DND-41 (cell line): Measurements from ENCODE around the gene MACO1.

Source experiments
- ATAC-seq: fragments of 200-7000 bp; cut with Tn5 transposase; 3 replicates; pipeline ENCODE4 v1.9.1; 2021; ENCODE audit warnings: low read depth; ENCODE audit not compliant: insufficient read depth
- DNase-seq: peaks from one replicate; pipeline ENCODE4 v3.0.0-alpha.2; 2020
- H2AFZ ChIP-seq: 2 replicates; pipeline ENCODE4 v1.6.0; 2012; ENCODE audit warnings: low read depth, low read length
- H3K27ac ChIP-seq: 2 replicates; pipeline ENCODE4 v1.5.1; 2012; ENCODE audit warnings: low read length, inconsistent platforms
- H3K27me3 ChIP-seq: fragments of 200-600 bp; sonication (generic); 2 replicates; pipeline ENCODE4 v1.6.0; 2012; ENCODE audit warnings: low read length, mild to moderate bottlenecking, inconsistent platforms; ENCODE audit not compliant: insufficient read depth, poor library complexity
- H3K36me3 ChIP-seq: 2 replicates; pipeline ENCODE4 v1.5.1; 2012; ENCODE audit warnings: low read length, inconsistent platforms; ENCODE audit not compliant: insufficient read depth
- H3K4me1 ChIP-seq: 2 replicates; pipeline ENCODE4 v1.5.1; 2012; ENCODE audit warnings: mild to moderate bottlenecking, low read length; ENCODE audit not compliant: insufficient read depth
- H3K4me2 ChIP-seq: 2 replicates; pipeline ENCODE4 v1.6.0; 2012; ENCODE audit warnings: mild to moderate bottlenecking, moderate library complexity, low read length, inconsistent platforms; ENCODE audit not compliant: insufficient read depth
- H3K4me3 ChIP-seq, 2 experiments: fragments of 200-600 bp in 1 of 2; shearing (Covaris generic) in 1 of 2; 2 replicates each; pipeline ENCODE4 v1.5.1; 2012 to 2016; ENCODE audit warnings: inconsistent platforms in 2 of 2, low read length in 2 of 2, mild to moderate bottlenecking in 2 of 2, low read depth in 1 of 2, moderate library complexity in 1 of 2
- H3K79me2 ChIP-seq: 2 replicates; pipeline ENCODE4 v1.6.0; 2012; ENCODE audit warnings: low read length, inconsistent platforms; ENCODE audit not compliant: insufficient read depth
- H3K9ac ChIP-seq: 2 replicates; pipeline ENCODE4 v1.6.0; 2012; ENCODE audit warnings: low read depth, mild to moderate bottlenecking, inconsistent platforms, low read length, moderate library complexity
- H3K9me3 ChIP-seq: 2 replicates; pipeline ENCODE4 v1.5.1; 2012; ENCODE audit warnings: low read length, moderate library complexity, mild to moderate bottlenecking, inconsistent platforms; ENCODE audit not compliant: insufficient read depth, severe bottlenecking
- H4K20me1 ChIP-seq: 2 replicates; pipeline ENCODE4 v1.6.0; 2012; ENCODE audit warnings: low read length; ENCODE audit not compliant: insufficient read depth
- EZH2 ChIP-seq: IDR thresholded peaks from 3 replicates; pipeline ENCODE4 v1.6.1; 2012; ENCODE audit warnings: borderline replicate concordance, low read depth, mild to moderate bottlenecking, moderate library complexity, low read length, inconsistent platforms; ENCODE audit not compliant: severe bottlenecking
- TF ChIP-seq, protein P1 (sequence below): IDR thresholded peaks from 2 replicates; pipeline ENCODE4 v1.5.1; 2012; ENCODE audit warnings: borderline replicate concordance, low read length, moderate library complexity, mild to moderate bottlenecking; ENCODE audit not compliant: poor library complexity, severe bottlenecking; ENCODE audit errors: extremely low read depth

The MACO1 gene

GRCh38 chr1:25473653-25474225 is 43.0 kb downstream of the MACO1 start:
- no peaks in the 10 kb centered on the region for H3K27me3 ChIP-seq
- peaks cover 35% of the 10 kb centered on the region for H4K20me1 ChIP-seq
- no peak overlapping the region for H3K4me2 ChIP-seq
- no peak for DNase-seq
- H2AFZ ChIP-seq: no peak overlapping the region
- TF ChIP-seq, protein P1, sequence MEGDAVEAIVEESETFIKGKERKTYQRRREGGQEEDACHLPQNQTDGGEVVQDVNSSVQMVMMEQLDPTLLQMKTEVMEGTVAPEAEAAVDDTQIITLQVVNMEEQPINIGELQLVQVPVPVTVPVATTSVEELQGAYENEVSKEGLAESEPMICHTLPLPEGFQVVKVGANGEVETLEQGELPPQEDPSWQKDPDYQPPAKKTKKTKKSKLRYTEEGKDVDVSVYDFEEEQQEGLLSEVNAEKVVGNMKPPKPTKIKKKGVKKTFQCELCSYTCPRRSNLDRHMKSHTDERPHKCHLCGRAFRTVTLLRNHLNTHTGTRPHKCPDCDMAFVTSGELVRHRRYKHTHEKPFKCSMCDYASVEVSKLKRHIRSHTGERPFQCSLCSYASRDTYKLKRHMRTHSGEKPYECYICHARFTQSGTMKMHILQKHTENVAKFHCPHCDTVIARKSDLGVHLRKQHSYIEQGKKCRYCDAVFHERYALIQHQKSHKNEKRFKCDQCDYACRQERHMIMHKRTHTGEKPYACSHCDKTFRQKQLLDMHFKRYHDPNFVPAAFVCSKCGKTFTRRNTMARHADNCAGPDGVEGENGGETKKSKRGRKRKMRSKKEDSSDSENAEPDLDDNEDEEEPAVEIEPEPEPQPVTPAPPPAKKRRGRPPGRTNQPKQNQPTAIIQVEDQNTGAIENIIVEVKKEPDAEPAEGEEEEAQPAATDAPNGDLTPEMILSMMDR: no peak
- TF ChIP-seq EZH2: no peak
- H3K4me3 ChIP-seq: no peak overlapping the region
- ATAC-seq: no peak
- H3K4me1 ChIP-seq: no peaks in the 10 kb centered on the region
- H3K79me2 ChIP-seq: peaks cover 71% of the 10 kb centered on the region
- H3K9ac ChIP-seq: no peak overlapping the region
- H3K27ac ChIP-seq: no peak overlapping the region
- peaks cover 41% of the 10 kb centered on the region for H3K36me3 ChIP-seq
- H3K9me3 ChIP-seq: no peaks in the 10 kb centered on the region

GRCh38 chr1:25474439-25475047 is 43.8 kb downstream of the MACO1 start:
- H3K9ac ChIP-seq: no peak overlapping the region

GRCh38 chr1:25476186-25477097 is 45.7 kb downstream of the MACO1 start:
- H2AFZ ChIP-seq: no peak overlapping the region
- no peaks in the 10 kb centered on the region for H3K27me3 ChIP-seq
- peaks cover 37% of the 10 kb centered on the region for H4K20me1 ChIP-seq
- no peak for ATAC-seq
- no peak overlapping the region for H3K9ac ChIP-seq
- H3K4me2 ChIP-seq: no peak overlapping the region
- H3K79me2 ChIP-seq: peaks cover 73% of the 10 kb centered on the region
- no peak overlapping the region for H3K27ac ChIP-seq
- TF ChIP-seq, protein P1: no peak
- no peak for TF ChIP-seq EZH2
- no peaks in the 10 kb centered on the region for H3K4me1 ChIP-seq
- H3K36me3 ChIP-seq: peaks cover 46% of the 10 kb centered on the region
- H3K4me3 ChIP-seq: no peak overlapping the region
- no peak for DNase-seq
- no peaks in the 10 kb centered on the region for H3K9me3 ChIP-seq

More at GRCh38 chr1:25474439-25475047, 43.8 kb downstream of the MACO1 start:
- no peak overlapping the region for H3K4me2 ChIP-seq
- H3K27ac ChIP-seq: no peak overlapping the region
- peaks cover 38% of the 10 kb centered on the region for H4K20me1 ChIP-seq
- no peak for TF ChIP-seq EZH2
- TF ChIP-seq, protein P1: no peak
- H2AFZ ChIP-seq: no peak overlapping the region
- H3K36me3 ChIP-seq: peaks cover 45% of the 10 kb centered on the region
- H3K4me1 ChIP-seq: no peaks in the 10 kb centered on the region
- H3K9me3 ChIP-seq: no peaks in the 10 kb centered on the region
- H3K27me3 ChIP-seq: no peaks in the 10 kb centered on the region
- no peak overlapping the region for H3K4me3 ChIP-seq
- no peak for DNase-seq
- peaks cover 74% of the 10 kb centered on the region for H3K79me2 ChIP-seq
- no peak for ATAC-seq
